ENCODE measurements around the gene NXN.

DNA sequence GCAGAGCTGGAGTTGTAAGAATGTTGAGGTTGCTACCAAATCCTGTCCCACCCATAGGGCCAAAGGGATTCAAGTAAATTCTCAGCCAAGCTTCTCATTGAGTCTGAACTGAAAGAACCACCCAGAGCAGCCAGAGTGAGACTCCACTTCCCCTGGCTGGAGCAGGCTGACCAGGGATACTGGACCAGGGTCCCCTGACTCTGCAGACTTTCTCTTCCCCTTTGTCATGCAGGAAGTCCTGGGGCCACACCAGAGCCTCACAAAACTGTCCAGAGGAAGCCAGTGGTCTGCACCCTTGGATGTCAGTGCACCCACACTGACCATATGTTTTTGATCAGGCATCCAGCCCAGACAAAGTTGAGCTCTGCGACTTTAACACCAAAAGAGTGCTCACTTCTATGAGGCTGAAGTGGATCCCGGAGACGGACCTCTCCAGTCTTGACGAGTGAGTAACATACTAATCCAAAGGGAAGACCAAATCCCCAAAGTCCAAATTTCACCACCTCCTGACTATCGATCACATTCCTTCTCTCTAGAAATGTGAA, 4.1 kb downstream of the NXN start:
- TF ChIP-seq, protein P1, sequence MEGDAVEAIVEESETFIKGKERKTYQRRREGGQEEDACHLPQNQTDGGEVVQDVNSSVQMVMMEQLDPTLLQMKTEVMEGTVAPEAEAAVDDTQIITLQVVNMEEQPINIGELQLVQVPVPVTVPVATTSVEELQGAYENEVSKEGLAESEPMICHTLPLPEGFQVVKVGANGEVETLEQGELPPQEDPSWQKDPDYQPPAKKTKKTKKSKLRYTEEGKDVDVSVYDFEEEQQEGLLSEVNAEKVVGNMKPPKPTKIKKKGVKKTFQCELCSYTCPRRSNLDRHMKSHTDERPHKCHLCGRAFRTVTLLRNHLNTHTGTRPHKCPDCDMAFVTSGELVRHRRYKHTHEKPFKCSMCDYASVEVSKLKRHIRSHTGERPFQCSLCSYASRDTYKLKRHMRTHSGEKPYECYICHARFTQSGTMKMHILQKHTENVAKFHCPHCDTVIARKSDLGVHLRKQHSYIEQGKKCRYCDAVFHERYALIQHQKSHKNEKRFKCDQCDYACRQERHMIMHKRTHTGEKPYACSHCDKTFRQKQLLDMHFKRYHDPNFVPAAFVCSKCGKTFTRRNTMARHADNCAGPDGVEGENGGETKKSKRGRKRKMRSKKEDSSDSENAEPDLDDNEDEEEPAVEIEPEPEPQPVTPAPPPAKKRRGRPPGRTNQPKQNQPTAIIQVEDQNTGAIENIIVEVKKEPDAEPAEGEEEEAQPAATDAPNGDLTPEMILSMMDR (IDR thresholded peaks at IDR 0.05): no peak
- no peak for TF ChIP-seq POLR2A (IDR thresholded peaks at IDR 0.05)
- TF ChIP-seq EP300 (IDR thresholded peaks at IDR 0.05): no peak

Measured in ovary (tissue), 3 donors.